Measurements from ENCODE around the gene PDLIM7.

PDLIM7 gene

GRCh38 chr5:177524539-177524900 is 27.1 kb upstream of the PDLIM7 start:
- FAIRE-seq, result no peak

DNA sequence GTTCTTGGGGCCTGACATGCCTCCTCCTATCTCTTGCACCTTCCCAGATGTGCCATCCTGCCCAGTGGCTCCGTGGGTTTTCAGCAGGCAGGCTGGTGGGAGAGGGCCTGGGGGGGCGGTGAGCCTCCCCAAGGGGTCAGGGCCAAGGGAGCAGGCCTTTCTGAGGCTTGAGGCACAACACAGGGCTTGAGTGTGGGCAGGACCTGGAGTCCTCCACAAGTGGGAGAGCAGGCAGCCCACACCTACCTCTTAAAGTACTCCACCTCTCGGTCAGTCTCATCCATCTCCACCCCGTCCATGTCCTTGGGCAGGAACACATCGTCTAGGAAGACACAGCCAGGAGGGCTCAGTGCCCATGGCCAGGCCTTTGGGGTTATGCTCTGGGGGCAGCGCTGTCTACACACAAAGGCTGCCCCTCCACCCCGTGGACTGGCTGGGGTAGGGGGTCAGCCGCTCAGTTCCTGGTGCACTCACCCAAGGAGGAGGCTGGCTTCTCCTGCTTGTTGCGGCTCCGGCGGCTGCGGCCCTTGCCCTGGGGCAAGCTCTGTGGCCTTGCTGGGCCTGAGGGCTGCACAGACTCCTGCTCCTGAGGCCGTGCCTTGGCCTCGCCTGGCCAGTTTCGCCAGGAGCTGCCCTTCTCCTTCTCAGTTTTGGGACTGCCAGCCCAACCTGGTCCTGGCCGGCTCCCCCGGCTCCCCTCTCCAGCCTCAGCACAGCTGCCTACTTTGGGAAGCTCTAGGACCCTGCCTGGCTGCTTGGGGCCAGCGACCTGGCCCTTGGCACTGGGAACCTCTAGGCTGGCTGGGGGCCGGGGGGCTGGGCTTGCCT is 26.5 kb upstream of the PDLIM7 start:
- FAIRE-seq, result no peak

- FAIRE-seq, result no peak
These were observed 23.6 kb upstream of the PDLIM7 start for GRCh38 chr5:177520916-177521513.

- no peak for FAIRE-seq
These were observed 22.9 kb upstream of the PDLIM7 start for GRCh38 chr5:177520271-177520670.

- FAIRE-seq, result no peak
These were observed 22.2 kb upstream of the PDLIM7 start for GRCh38 chr5:177519463-177520235.

DNA sequence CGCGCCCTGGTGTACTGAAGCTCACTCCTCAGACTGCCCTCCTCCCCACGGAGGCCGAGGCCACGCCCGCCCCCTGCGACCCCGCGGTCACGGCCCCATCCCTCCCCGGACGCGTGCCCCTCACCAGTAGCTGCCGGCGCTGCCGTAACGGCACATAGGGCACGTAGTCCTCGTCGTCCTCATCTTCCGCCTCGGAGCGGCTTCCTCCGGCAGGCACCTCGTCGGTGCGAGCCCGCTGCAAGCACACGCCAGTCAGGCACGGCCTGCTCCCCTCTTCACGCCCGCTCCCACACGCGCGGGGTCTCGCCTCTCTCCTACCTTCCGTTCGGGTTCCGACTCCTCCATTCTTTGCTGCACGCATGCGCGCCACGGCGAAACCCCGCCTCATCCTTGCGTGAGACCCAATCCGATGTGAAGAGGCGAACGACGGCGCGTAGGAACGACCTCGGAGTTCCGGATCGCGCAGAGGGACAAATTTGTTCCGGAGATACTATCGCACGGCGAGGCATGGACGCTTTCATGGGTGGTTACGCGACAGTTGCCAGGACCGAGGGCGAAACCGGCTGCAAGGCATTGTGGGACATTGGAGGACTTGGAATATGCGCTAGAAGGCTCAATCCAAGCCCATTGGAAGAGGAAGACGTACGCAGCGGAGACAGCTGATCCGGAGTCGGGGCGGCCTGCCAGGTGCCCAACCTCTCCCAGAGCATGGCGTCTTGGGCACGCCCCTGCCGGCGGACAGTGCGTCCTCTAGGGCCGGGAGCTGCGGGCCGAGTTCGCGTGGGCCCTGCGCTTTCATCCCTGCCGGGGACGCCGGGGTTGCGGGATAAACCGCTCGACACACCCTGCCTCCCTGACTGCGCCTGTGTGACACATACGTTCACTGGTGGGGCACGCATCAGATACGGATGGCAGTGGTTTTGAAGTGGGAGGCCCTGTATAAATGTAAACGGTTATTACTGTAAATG is 19.5 kb upstream of the PDLIM7 start, which contains the start of gene DDX41:
Gene DDX41 (minus strand): TSS at position 361 of the 968 bp plus-strand sequence. CDS start 16 bp downstream, at position 345.
- peak; percentile 98 for FAIRE-seq

GRCh38 chr5:177515580-177515979 is 18.2 kb upstream of the PDLIM7 start:
- no peak for FAIRE-seq

DNA sequence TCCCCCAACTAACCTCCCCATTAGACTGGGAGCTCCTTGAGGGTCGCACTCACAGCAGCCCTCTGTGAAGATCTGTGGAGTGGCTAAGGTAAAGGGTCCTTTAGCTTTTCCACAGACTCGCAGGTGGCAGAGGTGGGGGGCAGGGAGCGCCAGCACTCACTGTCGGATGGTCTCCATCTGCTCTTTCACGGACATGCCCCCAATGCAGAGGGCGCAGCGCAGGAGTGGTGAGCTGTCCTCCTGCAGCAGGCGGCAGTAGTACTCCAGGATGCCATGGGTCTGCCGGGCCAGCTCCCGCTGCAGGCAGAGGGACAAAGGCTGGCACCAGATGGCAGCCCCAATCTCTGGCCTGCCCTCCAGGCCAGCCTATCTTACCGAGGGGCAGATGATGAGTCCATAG is 17.1 kb upstream of the PDLIM7 start:
- FAIRE-seq, result no peak

- FAIRE-seq, result no peak
These were observed 16.1 kb upstream of the PDLIM7 start for GRCh38 chr5:177513500-177513899.

GRCh38 chr5:177512736-177513380 is 15.5 kb upstream of the PDLIM7 start:
- no peak for FAIRE-seq

DNA sequence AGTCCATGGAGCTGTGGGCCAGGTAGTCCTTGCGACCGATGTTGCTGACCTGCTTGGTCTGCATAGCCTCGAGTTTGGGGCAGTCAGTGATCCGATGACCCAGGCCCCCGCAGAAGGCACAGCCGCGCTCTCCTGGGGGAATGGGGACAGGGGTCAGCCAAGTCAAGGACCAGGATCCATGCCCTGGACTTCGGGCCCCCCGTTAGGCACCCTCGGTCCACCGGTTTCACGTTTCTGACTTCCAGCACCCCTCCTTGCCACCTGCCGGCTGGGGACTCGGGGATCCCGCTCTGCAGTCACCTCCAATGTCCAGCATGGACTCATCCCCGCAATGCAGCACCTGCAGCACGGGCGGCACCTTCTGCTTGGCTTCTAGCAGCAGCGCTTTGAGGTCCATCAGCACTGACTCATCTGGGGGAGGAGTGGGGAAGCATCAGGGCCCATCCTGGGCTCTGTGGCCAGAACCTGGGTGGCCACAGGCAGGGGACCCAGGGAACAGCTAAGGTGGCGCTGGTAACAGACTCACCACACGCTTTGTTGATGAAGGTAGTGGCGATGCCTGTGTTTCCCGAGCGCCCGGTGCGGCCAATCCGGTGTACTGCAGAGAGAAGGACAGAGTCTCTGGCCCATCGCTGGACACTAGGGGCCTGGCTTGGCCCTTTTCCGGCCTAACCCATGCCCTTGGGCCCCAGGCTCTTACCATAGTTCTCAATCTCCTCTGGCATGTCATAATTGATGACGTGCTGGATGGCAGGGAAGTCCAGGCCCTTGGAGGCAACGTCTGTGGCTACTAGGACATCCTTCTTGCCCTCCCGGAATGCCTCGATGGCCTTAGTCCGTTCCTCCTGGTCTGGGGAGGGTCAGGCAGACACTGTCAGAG is 14.6 kb upstream of the PDLIM7 start:
- FAIRE-seq, result no peak

- no peak for FAIRE-seq
These were observed 13.8 kb upstream of the PDLIM7 start for GRCh38 chr5:177511181-177511580.

GRCh38 chr5:177510567-177511053 is 13.2 kb upstream of the PDLIM7 start:
- no peak for FAIRE-seq

DNA sequence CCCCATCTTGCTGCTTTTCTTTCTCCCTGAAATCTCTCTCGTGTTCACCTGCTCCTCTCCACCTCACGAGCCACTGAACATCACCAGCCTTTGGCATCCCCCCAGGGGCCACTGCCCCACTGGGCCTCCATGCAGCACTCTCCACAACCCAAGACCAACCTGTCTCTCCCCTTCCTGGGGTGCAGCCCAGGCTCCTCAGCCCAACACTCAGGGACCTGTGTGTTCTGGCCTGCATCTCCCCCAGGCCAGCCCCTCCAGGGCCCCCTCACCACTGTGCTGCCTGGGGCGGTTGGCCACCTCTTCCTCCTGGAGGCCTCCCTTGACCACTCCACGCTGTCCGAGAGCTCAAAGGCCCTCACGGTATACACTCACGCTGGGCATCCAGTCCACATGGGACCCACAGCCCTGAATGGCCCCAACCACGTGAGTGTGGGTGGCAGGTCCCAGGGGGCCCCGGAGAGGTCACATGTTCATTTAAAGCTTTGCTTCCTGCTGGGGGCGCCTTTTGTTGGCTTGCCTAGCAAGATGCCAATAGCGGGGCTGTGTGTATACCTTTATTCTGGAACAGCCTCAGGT is 12.7 kb upstream of the PDLIM7 start:
- no peak for FAIRE-seq

GRCh38 chr5:177509381-177509951 is 12.1 kb upstream of the PDLIM7 start, which contains the start of gene DOK3:
Gene DOK3 (minus strand): TSS chr5:177509826. CDS start chr5:177509540, 286 bp downstream.
- FAIRE-seq, result no peak

DNA sequence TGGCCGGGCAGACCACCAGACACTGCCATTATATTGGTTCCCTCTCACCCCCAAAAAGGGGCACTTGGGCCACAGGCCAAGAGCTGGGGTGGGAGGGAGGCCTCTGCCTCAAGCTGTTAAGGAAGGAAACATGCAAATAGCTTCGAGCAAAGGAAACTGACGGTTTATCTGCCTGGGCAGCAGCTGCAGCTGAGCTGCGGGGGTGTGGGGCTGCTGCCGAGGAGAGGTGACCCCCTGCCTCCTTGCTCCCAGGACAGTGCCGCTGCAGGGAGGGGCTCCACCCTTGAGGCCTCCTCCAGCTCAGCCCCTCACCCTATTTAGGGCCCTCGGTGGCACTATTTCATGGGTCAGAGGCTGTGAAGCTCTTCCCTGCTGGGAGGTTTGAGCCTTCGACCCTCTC is 11.4 kb upstream of the PDLIM7 start:
- FAIRE-seq, result no peak

- FAIRE-seq, result no peak
These were observed 10.8 kb upstream of the PDLIM7 start for GRCh38 chr5:177508221-177508611.

- no peak for FAIRE-seq
These were observed 10.3 kb upstream of the PDLIM7 start for GRCh38 chr5:177507596-177508220.

- FAIRE-seq, result no peak
These were observed 9.8 kb upstream of the PDLIM7 start for GRCh38 chr5:177507165-177507564.

All from G401.6 (cell line).